Activated CD4-positive, CD25-positive, alpha-beta regulatory T cell treated with anti-CD3 and anti-CD28 coated beads, Interleukin-2, amount 50 U/mL, for 72 hours (primary cell): ENCODE results near the gene PRUNE2.

Experiments used
- DNase-seq: peaks from one replicate; pipeline ENCODE4 v3.0.0; 2021

The PRUNE2 gene

DNA sequence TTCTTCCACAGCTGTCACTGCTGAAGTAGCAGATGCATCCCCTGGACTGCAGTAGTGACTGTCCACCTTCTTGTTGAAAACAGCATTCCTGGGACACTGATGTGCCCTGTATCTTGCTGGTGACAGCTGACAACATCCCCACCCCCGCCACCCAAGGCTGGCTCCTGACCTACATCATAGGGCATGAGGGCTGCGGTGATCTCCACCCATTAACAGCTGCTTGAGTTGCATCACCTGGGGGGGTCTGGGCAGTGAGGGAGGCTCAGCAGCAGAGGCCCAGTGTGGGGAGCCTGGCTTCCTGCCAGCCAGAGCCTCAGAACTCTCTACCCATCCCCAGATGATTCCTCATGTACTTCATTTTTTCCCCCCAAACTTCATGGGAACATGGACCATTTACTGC is 4.1 kb downstream of the PRUNE2 start:
- DNase-seq, result no peak

DNA sequence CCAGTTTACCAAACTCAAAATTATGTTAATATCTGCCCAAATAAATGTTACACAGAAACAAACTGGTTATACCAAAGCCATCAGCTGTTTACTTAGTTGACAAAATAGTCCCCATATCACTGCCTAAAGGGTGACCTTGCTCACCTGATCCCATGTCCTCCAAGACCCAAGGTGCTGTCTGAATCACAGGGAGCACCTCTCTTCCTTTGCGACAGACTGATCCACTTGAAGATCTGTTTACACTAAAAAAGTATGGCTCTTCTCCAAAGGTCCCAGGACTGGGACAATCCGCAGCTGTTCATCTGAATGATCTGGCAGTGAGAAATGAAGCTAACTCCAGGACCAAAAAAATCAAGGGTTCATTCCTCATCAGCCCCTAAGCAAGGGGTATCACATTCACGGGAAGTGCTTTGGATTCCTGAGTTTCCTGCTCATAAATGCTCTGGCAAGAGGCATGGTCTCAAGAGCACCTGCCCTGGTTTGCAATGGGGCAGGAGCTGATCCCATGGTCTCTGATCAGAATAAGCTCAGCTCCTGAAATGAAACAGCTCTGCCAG is 5.0 kb downstream of the PRUNE2 start:
- no peak for DNase-seq

DNA sequence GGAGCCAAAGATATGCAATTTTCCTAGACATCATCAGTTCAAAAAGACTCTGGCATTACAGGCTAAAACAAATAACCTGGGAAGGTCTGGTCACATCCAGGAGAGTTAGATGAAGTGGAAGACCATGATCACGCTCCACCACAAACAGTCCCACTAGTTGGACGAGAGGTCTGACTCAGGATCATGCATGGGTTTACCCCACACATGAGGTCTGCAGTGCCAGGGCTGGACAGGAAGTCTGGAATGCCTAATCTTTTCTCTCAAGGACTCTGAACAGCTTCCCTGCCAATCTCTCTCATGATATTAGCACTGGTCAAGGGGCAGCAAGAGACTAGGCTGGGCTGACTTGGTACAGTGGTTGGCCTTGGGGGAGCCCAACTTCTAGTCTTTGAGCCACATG is 7.1 kb downstream of the PRUNE2 start:
- no peak for DNase-seq

DNA sequence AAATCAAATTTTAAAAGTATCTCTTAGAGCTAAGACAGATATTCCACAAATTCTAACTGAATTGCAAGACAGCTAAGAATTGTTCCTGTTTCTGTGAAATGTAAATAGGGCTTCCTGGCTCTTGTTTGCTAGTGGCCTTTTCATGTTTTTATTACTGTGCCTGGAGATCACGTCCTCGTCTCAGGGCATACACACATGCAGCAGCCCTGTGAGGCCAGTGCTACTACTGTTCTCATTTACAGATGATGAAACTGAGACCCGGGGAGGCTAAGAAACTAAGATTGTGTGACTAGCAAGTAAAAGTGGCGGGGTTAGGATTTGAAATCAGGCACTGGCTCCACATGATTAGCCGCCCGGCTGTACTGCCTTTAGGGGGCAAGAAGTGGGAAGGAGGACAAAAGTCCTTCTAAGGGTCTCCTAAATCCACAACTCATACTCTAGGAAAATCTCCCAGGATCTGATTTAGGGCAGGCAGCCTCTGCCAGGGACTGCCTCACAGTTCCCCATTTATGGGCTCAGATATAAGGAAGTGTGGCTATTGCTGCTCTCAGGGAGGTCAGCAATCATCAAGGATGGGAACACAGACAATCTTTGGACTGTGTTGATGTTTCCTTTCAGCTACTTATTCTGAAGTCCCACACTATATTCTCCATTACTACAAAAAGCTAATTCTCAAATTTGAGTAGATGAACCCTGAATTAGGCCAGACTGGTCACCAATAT is 7.9 kb downstream of the PRUNE2 start:
- DNase-seq, result no peak

DNA sequence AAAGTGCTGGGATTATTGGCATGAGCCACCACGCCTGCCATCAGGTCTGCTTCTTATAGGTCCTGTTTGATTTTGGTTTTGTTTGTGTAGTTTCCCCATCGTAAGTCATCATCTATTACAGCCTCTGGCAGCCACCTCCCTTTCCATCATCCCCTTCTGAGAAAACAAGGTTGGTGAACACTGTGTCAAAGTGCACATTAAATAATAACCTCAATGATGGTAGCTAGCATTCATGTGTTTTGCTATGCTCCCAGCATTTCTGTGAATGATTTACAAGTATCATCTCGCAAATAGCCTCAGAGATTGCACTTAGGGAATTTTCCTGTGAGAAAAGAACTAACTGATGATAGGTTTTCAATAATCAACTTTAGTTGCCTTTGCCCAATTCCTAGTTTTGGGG is 9.9 kb downstream of the PRUNE2 start:
- DNase-seq, result no peak

DNA sequence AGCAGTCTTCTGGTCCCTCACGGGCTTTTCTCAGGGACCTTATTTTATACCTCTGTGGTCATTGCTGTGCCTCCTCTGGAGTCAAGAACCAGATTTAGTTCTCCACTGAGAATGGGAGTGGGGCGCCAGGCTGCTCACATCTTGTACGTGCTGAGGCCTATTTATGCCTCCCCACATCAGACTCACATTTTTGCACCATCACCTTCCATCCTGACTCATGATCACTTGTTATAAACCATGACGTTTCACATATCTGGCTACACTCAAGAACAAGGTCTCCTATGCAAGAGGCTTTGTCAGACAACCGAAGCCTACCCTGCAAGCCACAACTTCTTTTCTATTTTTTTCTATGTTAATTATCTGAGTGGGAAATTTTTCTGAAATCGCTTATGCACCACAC is 10.7 kb downstream of the PRUNE2 start:
- DNase-seq, result no peak

DNA sequence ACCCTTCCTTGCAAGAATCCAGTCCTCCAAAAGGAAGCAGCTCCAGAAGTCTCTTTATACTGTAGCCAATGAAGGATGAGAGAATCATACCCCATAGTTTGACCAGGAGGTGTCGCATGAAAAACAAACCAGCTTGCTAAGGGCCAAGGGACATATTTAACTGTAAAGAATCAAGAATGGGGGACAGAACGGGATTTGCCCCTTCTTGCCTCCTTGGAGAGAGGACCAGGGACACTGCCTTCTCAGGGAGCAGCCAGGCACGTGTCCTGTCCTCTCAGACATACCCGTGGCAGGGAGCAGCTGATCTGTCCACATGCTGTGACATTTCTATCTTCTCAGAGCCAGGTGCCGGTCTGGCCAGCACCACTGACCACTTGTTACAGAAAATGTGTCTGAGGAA is 11.7 kb downstream of the PRUNE2 start:
- DNase-seq, result no peak

DNA sequence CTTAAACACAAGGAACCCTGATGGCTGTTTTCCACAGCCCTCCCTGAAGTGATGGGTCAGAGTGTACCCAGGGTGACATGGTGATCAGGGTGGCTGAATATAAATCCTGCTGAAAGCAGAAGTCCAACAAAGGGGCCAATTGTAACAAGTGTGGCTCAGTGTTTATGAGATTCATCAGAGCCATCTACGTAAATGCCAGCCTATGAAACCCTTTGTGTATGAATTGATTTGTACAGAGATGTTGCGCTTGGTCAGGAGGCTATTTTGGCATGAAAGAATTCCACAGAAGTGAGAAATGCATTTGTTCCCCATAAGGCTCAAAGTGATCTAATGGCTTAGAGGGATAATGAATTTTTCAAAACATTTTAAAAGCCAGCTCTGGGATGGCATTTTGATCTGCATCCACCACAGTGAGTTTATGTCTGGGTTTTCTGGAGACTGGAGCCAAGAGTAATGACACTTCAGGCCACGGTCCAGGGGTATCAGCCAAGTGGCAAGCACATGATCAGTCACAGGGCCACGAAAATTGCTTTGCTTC is 12.4 kb downstream of the PRUNE2 start:
- DNase-seq, result no peak

DNA sequence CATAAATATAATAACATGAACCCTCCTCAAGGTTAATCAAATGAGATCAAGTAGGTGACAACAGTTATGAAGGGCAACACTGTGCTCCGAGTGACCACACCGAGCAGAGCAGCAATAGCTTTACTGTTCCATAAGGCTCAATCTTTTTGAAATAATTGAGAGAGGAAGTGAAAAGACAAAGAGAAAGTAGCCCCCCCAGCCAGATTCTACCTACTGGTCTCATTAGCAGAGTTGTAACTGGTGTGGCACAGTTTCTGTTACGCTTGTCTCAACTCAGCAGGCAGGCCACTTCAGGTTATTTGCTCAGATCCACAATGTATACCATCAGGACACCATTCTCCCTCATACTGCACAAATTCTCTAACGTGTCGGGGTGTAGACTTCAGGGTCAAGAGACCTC is 14.0 kb downstream of the PRUNE2 start:
- DNase-seq, result no peak

DNA sequence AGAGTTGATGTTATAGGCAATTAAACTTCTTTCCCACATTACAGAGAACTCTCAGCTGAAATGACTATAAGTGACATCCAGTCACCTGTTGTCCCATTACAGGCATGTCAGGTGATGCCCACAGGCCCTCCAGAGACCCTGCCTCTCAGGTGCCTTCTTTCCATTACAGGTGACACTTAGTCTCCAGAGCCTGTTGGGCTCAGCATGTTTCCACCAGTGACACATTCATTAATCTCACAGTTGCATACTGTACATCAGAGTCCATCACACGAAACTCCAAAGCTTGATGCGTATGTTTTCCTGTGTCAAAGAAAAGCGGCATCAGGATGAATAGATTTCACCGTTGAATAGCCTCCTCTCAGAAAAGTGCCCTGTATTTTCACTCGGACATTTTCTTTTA is 14.6 kb downstream of the PRUNE2 start:
- DNase-seq, result no peak

DNA sequence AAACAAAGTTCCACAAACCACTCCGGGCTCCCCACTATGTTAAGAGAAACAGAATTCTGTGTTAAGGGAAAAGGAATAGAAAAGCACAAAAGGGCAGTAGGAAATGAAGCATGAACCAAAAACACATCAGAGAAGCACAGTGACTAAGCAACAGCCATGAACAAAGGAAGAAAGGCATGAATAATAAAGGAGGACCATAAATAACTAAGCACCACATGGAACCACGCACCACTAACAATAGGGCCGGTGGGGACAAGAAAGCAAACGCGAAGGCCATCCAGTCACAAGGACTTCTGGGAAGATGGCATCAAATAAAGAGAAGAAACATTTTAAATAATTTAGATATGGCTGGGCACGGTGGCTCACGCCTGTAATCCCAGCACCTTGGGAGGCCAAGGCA is 18.0 kb downstream of the PRUNE2 start:
- no peak for DNase-seq

DNA sequence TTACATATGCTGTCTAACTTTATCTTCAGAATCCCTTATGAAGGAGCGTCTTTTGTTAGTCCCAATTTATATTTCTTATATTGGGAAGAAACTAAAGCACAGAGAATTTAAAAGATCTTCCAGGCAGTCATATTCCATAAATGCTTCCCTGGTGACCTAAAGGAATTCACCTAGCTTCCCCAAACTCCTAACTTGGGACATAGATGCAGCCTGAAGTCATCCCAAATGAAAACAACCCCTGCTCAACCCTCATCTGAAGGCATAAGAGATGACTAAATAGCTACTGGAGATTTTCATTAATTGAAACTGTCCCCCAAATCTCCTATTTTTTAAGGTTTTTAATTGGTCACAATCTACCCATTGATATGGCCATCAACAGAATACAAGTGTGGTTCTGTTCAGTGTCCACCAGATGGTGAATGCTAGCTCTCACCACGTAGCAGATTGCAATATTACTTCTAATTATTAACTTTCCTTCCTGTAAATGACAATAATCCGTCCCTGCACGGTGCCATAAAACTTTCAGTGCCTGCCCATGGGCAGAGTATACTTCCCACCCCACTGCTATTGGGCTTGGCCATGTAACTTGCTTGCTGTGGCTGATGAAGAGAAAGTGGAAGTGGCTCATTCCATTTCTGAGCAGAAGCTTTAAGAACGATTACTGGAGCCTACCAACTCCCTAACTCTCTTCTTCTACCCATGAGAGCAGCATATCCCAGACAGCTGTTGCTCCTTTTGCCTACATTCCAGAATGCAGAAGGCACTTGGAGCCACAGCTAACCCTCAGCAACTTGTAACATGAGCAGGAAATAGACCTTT is 18.7 kb downstream of the PRUNE2 start:
- no peak for DNase-seq

DNA sequence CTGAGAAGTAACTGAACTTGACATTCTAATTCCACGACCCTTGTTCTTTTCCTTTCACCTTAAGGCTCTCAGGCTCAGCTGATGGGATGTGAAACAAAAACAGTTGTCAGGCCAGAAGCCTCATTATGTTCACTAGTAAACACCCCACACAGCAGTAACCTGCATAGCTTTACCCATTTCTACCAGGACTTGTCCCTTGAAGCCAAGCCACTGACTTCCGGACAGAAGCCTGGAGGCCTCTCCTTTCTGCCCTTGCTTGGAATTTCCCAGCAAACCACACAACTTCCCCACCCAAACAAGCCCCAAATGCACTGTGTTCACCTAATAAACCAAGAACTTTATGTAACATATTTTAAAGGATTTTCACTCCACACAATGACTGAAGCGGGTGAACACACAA is 19.6 kb downstream of the PRUNE2 start:
- DNase-seq, result no peak

DNA sequence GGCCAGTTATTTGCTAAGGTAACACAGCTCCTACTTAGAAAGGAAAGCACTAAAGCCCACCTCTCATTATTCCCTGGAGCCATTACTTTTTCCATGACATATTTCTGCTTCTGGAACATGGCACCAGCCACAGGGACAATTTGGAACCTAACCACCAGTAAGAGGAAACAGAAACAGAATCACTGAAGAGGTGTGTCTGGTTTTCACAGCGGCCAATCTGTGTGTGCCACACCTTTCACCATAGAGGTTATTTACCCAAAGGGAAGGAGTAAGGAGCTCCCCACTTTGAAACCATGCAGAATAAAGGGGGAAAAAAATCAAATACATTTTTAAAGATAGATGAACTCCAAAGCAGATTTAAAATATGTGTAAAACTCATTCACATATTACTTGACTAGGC is 21.1 kb downstream of the PRUNE2 start:
- DNase-seq, result no peak

DNA sequence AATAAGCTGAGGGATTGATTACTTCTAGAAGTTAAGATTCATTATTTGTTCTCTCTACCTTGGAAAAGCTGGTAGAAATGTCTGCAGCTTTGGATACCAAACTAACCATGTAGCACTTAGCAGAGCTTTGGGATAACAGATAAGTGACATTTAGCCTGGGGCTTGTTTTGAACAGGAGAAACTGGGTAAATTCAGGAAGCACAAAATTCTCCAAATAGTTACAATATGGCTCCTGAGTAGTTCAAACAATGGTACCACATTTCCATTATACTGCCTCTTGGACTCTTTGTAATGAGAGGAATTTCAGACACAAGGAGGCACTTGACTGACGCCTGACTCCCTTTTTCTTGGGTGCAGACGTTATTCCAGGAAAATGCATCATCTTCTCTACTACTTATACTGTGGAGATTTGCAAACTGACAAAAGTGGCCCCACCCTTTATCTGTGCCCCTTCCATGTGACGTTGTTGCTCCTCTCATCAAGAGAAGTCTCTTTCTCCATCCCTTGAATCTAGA is 22.5 kb downstream of the PRUNE2 start:
- DNase-seq, result no peak

DNA sequence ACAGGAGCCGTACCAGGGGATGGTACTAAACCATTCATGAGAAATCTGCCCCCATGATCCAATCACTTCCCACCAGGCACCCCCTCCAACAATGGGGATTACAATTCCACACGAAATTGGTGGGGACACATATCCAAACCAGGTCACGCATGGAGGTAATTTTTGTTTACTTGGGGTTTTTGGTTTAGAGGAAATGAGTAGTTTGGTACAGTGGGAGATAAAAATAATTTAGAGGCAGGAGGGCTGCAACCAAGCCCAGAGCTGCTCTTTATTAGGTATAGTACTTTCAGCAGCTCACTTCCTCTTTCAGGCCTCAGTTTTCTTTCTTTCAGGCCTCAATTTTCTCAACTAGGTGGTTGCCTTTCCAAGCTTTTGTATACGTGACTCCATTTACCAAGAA is 23.2 kb downstream of the PRUNE2 start:
- no peak for DNase-seq

DNA sequence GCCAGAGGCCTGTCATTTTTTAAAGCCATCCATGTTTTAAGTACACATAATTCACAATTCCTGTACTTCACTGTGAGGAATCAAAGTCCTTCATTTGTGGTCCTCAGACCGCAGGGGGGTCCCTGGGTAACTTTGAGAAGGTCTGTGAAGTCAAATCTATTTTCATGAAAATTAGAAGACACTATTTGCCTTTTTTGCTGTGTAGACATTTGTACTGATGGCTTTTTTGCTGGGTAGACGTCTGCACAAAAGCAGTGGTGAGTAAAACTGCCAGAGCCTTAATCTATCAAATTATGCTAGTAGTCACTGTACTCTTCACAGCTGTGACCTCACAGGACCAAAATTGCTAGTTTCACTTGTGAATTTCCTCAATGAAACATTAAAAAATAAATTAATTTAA is 25.7 kb downstream of the PRUNE2 start:
- DNase-seq, result no peak

DNA sequence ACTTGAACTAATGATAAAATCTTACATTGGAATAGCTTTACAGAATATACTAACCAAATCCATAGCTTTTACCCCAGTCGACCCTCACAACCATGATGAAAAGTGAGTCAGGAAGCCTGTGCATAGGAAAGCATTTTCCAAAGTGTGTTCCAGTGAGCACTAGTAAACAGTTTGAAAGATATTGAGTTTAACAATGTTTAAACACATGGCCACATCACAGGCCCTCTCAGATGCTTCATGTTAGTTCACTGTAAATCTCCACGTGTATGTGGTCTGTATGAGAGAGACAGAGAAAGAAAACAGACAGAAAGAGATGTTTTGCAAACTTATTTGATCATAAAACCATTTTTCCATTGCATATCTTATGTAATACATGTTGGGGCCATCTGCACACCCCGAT is 27.0 kb downstream of the PRUNE2 start:
- DNase-seq, result no peak

DNA sequence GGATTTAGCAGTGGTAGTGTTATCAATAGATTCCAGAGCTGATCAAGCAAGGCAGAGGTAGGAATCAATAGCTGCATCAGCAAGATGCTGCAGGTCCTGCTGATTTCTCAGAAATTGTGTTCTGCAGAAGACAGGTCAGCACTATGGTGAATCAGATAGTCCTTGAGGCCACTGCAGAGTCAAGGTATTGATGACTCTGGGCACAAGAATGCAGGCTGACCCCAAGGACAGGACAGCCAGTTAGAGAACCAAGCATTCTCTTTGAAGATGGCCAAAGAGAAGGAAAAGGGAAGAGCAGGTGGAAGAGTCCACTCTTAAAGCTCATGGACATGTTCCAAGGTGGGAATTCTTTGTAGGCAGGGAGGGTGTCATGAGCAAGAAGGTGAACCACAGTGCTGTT is 28.0 kb downstream of the PRUNE2 start:
- no peak for DNase-seq

DNA sequence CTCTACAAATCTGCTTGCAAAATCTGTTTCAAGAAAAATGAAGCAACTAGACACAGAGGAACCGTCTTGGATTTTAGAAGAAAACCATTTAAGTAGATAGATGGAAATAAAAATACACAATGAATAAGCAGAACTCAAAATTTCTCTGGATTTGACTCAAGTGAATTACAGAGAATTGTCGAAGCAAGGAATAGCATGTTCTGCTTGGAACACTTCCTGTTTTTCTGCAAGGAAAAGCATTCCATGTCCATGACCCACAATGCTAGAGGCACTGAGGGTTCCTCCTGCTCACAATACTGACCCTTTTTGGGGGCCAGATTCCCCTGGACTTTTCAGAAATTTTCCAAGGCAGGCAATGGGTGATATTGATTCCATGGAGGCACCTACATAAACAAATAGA is 29.8 kb downstream of the PRUNE2 start:
- DNase-seq, result no peak

DNA sequence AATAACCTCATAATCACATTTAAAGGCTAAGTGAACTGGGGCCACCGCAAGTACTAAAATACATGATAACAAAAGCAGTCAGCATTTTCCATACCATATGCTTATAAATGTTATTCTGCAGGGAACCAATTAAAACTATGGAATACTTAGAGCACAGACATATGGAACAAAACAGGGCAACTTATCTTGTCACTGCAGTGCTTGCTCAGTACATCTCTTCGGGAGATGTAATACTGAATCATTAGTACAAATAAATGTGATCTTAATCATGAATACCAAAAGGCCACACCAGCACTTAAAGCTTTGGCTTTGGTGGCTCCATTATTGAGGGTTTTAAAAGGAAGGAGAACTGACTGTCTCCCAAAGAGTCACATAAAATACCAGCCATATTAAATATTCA is 32.1 kb downstream of the PRUNE2 start:
- DNase-seq, result no peak

DNA sequence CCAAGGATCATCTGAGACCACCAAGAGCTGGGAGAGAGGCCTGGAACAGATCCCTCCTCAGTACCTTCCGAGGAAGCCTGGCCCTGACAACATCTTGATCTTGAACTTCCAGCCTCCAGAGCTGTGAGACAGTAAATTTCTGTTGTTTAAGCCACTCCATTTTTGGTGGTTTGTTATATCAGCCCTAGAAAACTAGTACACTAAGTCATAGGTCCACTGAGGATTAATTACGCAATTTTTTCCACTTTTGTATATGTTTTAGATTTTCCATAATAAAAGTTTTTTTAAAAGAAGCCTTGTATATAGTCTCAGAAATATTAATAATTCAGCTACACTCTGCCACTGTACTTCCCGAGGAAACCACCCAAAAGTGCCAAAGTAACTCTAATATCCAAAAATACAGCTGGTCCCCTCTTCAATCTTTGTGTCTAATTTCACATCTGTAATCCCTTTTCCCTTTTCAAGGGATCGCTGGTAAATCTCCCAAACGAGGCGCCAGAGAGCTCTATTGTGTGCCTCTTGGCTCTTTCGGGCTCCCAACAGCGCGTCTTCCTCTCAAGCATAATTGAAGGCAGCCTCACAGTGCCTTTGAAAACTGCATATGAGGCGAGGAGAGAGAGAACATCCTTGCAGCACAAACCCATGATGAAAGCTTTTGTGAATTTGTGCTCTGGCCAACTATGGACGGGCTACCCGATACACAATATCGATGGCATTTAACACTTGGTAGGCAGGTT is 32.7 kb downstream of the PRUNE2 start:
- DNase-seq, result no peak

DNA sequence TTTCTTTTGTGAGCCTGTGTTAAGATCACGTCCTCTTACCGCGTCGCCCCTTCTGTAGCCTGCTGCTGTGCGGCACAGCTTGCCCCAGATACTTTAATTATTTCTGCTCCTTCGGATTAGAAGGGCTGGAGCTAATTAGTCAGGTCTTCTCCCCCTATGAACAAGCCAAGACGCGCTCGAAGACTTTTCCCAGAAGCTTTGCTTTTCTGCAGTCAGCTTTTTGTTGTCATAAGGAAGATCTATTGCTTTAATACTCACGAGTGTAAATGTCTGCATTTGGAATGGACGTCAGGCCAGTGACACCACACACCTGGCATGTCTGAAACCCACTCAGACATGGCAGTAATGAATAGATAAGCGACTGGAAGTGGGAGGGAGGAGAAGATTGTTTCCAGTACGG is 37.0 kb downstream of the PRUNE2 start:
- no peak for DNase-seq
